Hepatocyte (in vitro differentiated cells): ENCODE measurements around the gene WFDC1.

ENCODE experiments used
- CTCF ChIP-seq: fragments of 200-600 bp; sonication (generic); IDR thresholded peaks from 2 replicates; pipeline ENCODE4 v1.5.1; 2016; ENCODE audit warnings: antibody characterized with exemption, mild to moderate bottlenecking; ENCODE audit not compliant: poor library complexity
- EZH2 ChIP-seq: fragments of 200-600 bp; sonication (generic); IDR thresholded peaks from 2 replicates; pipeline ENCODE4 v1.6.1; 2016; ENCODE audit warnings: antibody characterized with exemption, mild to moderate bottlenecking, borderline replicate concordance
- EZH2phosphoT487 ChIP-seq: fragments of 200-600 bp; sonication (generic); IDR thresholded peaks from one replicate; pipeline ENCODE4 v1.6.1; 2018; ENCODE audit warnings: antibody characterized with exemption, mild to moderate bottlenecking, low read depth, moderate library complexity; ENCODE audit not compliant: unreplicated experiment, severe bottlenecking

GRCh38 chr16:84313921-84314320 is 19.2 kb downstream of the WFDC1 start:
- TF ChIP-seq CTCF (no peak), EZH2 (no peak), EZH2phosphoT487 (no peak)
